ENCODE data around the gene CDO1.
A peak's percentile ranks its signal among the peaks of the same experiment; 100 is the strongest.

Gene CDO1

GRCh38 chr5:115816226-115817081 is at the start of gene CDO1:
Gene CDO1, minus strand, starts transcription at chr5:115816659. Its CDS starts 262 bp downstream, at chr5:115816397.
- no peak for DNase-seq

- DNase-seq, result no peak
These were observed 42.9 kb upstream of the CDO1 start for GRCh38 chr5:115859378-115859777.

- DNase-seq, result no peak
These were observed 41.9 kb upstream of the CDO1 start for GRCh38 chr5:115858396-115858795.

- no peak for DNase-seq
These were observed 41.3 kb upstream of the CDO1 start for GRCh38 chr5:115857626-115858349.

GRCh38 chr5:115857057-115857479 is 40.6 kb upstream of the CDO1 start:
- DNase-seq, result no peak

- peak; percentile 72 for DNase-seq
These were observed 39.5 kb upstream of the CDO1 start for GRCh38 chr5:115855959-115856358.

GRCh38 chr5:115854139-115854538 is 37.7 kb upstream of the CDO1 start:
- no peak for DNase-seq

GRCh38 chr5:115850744-115851416 is 34.4 kb upstream of the CDO1 start:
- no peak for DNase-seq

GRCh38 chr5:115849258-115849798 is 32.9 kb upstream of the CDO1 start:
- no peak for DNase-seq

- DNase-seq, result no peak
These were observed 30.8 kb upstream of the CDO1 start for GRCh38 chr5:115847290-115847689.

- DNase-seq, result no peak
These were observed 27.9 kb upstream of the CDO1 start for GRCh38 chr5:115844321-115844817.

GRCh38 chr5:115843444-115844130 is 27.1 kb upstream of the CDO1 start:
- DNase-seq, result no peak

GRCh38 chr5:115842952-115843351 is 26.5 kb upstream of the CDO1 start:
- DNase-seq, result no peak

GRCh38 chr5:115842089-115842935 is 25.9 kb upstream of the CDO1 start:
- DNase-seq, result peak; percentile 53

- DNase-seq, result peak; percentile 96
These were observed 25.1 kb upstream of the CDO1 start, which contains the start of the genes AP3S1 and ATG12 for GRCh38 chr5:115841382-115842088. Gene AP3S1, plus strand, starts transcription at chr5:115841935. Its CDS starts 103 bp downstream, at chr5:115842038. Gene ATG12, minus strand, starts transcription at chr5:115841565. Its CDS starts 13 bp downstream, at chr5:115841552.

- DNase-seq, result no peak
These were observed 24.4 kb upstream of the CDO1 start for GRCh38 chr5:115840873-115841272.

- peak; percentile 66 for DNase-seq
These were observed 22.5 kb upstream of the CDO1 start for GRCh38 chr5:115838885-115839518.

- DNase-seq, result no peak
These were observed 19.0 kb upstream of the CDO1 start for GRCh38 chr5:115835481-115835880.

- DNase-seq, result peak; percentile 65
These were observed 14.8 kb upstream of the CDO1 start for GRCh38 chr5:115831163-115831768.
